Cerebellar nuclear complex (tissue), 1 donor: ENCODE data around the gene NR5A2.

Source experiments
- DNase-seq, 2 experiments: peaks; one replicate each; lab custom pipeline; 2025; lab: John Stamatoyannopoulos, UW

Gene NR5A2

GRCh38 chr1:200027264-200027823, at the start of gene NR5A2:
NR5A2 (plus strand) TSS chr1:200027710; CDS start chr1:200027848, 138 bp downstream.
- no peak for DNase-seq

- DNase-seq: no peak
These were observed 49.0 kb upstream of the NR5A2 start for GRCh38 chr1:199978408-199978940.

DNA sequence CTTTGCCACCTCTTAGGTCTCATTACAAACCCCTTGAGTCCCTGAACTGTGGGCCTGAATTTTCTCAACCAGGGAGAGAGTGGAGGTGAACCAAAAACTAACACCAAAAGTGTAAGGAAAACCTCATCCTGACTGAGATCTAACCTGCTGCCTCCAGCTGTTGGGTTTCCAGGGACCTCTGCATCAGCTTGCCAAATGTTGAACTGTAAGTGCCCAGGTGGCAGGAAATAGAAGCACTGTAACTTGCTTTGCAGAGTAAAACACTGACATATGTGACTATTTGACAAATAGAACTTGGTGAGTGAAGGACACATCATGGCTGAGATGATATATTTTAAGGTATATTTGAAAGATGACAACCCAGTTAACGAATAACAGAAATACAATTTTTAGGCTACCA, 48.4 kb upstream of the NR5A2 start:
- DNase-seq: no peak

DNA sequence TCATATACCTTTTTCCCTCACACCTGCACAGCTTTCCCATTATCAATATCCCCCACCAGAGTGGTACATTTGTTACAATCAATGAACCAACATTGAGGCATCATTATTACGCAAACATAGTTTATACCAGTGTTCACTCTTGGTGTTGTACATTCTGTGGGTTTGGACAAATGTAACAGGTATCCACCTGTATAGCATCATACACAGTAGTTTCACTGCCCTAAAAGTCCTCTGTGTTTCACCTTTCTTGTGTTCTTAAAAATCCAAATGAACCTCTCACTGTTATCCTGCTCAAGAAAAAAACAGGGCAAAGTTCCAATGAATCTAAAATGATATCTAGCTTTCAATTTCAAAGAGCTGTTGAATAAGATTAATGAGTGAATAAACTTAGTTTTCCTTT, 45.9 kb upstream of the NR5A2 start:
- DNase-seq: no peak

DNA sequence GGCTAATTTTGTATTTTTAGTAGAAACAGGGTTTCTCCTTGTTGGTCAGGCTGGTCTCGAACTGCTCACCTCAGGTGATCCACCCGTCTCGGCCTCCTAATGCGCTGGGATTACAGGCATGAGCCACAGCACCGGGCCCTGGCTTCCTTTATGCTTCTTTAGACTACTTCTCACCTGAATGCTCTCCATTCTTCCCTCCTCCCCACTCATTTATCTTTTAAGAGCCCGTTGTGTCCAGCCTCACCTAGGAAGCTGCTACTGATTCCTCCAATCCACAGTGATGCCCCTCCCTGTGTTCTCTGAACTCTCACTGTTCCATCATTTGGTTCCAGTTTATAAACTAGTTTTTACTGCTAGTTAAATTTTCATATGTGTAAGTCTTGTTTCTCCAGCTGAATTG, 44.9 kb upstream of the NR5A2 start:
- no peak for DNase-seq

DNA sequence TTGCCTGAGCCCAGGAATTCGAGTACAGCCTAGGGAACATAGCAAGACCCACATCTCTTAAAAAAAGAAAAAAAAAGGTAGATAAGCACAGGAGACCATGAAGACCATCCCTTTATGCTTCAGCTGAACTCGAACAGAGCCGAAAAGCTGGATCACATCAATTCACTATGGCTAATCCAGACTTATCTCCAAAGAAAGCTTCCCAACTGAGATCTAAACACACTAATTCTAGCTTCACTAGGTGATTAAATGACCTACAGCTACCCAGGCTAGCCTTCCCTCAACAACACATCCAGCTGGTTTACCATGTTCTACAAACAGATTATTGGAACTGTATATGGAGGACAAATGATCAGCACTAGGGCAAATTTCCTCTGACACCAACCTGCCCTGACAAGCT, 44.0 kb upstream of the NR5A2 start:
- DNase-seq: no peak

DNA sequence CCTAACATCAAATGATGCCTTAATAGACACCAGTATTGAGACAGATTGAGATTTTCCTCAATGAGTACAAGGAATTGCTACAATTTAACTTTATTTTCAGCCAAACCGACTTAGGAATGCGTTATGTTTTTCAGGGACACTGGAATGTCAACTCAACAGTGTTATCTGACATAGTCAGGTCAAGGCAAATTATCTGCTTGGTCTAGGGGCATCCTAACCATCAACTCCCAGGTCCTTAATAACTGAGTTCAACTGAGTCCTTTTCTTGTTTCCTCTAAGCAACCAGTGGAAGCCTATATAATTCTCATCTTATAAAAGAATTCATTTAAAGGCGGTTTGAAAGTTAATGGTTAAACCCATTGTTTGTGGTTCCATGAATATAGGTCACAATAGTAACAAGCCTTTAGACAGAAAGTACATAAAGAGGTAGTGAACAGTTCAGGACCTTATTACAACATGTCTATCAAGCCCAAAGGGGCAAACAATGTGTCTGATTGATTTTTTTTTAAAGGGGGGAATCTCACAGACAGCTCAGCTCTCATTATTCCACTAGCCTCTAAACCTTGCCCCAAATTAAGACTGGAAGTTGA, 32.3 kb upstream of the NR5A2 start:
- DNase-seq: no peak

DNA sequence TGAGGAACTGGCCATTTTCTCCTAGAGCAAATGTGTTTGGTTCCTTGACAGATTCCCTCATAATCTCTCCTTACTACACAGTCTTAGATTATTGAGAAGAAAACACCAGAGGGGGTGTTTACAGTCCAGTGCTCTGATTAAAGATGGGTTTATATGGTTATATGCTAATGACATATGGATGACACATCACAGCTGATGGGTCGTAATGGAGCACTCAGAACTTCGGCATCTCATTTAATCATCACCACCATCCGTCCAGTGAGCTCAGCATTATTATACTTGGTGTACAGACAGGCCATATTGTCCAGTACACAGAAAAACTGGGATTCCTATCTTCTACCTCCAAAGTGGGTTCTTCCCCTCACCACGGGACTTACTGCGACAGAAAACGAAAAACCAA, 22.3 kb upstream of the NR5A2 start:
- DNase-seq: no peak

DNA sequence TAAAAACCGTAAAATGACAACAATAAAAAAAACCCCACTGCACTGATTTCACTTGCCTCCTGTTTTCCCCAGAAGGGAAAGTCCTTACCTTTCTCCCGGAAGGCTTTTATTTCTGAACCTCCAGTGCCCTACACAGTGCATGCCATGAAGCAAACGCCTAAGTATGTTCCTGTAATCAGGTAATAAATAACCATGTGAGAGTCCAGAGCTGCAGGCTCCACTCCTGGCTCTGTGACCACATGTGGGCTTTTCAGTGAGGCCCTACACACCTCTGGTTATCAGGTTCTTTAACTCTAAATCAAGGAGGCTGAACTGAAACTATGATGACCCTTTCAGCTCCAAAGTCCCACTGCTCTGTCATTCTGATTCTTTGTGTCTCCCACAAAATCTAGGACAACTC, 20.8 kb upstream of the NR5A2 start:
- DNase-seq: no peak

GRCh38 chr1:200015811-200016210, 11.7 kb upstream of the NR5A2 start:
- no peak for DNase-seq

DNA sequence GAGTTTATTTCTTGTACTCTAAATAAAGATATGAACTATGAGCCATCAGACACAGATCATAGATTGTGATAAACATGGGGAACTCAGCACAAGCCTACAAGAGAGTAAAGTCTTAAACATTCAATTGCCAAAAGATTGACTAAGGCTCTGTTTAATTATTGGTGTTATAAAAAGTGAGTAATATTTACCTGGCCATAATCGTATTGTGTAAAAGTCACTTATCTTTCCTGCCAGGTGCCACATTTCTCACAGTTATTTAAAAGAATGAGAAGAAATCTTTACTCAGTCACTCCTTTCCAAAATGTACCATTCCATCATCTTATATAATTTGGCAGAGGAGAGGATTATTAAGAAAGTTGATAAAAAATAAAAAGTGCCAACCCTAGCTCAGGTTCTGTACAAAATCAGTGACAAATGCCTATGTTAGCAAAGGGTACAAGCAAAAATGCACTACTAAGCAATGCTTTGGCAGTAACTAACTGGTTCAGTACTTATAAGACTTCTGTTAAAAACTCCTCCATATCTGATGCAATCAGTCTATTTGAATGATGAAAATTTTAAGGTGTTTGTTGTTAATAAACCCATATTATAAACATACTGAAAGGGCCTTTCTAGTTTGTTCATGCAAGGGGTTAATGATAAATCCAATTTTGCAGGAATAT, 5.8 kb upstream of the NR5A2 start:
- DNase-seq: no peak

- DNase-seq: no peak
These were observed 5.2 kb upstream of the NR5A2 start for GRCh38 chr1:200022239-200022804.

DNA sequence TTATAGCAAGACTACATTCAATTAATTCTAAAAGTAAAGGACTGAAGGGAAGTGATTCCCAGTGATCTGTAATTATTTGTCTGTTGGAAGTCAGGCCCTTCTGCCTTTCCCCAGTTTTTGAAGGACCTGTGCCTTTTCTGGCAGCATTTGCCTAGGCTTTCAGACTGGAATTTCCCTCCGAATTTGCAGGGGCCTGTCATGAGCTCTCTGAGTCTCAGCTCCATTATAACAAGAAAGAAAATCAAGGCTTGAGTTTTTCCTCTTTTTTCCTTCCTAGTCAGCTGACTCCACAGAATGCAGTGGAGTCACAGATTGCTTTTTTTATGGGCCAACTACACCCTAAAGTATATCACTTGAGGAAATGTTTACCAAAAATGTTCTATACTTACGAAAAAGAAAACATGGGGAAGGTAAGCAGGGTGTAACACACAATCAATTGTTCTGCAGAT, 1.1 kb downstream of the NR5A2 start:
- DNase-seq: no peak

DNA sequence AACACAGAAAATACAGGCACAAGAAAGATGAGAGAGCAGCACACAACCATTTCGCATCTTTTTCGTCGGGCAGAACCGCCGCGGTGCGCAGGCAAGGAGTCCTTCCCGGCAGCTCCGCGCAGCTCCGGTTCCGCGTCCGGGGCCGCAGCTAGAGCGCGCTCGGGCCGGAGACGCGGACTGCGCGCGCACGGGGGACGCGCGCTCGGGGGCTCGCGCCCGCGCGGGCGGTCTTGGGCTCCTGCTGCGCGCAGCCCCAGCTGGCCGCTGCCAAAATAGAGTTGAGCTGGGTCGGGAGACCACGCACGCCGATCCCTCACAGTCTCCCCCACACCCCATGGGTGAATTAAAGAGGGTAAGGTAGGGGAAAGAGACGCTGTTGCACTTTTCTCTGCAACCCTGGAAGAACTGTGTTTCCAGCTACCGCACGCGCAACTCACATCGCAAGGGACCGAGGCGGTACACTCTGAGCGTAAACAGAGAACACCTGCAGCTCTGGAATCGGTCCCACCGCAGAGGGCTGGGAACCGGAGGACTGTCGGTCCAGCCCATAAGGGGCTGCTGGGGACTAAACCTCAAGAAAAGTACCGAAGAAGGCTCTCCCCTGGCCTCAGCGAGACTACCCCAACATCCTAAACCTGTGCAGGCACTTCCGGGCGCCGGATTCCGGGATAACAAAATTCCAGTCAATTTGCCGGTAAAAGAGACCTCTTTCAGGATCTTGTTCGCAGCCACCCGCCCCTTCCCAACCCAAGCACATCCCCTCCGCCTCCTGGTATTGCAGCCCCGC, 1.7 kb downstream of the NR5A2 start:
- no peak for DNase-seq

GRCh38 chr1:200029822-200030152, 2.3 kb downstream of the NR5A2 start:
- no peak for DNase-seq

GRCh38 chr1:200030791-200031190, 3.3 kb downstream of the NR5A2 start:
- DNase-seq: no peak

DNA sequence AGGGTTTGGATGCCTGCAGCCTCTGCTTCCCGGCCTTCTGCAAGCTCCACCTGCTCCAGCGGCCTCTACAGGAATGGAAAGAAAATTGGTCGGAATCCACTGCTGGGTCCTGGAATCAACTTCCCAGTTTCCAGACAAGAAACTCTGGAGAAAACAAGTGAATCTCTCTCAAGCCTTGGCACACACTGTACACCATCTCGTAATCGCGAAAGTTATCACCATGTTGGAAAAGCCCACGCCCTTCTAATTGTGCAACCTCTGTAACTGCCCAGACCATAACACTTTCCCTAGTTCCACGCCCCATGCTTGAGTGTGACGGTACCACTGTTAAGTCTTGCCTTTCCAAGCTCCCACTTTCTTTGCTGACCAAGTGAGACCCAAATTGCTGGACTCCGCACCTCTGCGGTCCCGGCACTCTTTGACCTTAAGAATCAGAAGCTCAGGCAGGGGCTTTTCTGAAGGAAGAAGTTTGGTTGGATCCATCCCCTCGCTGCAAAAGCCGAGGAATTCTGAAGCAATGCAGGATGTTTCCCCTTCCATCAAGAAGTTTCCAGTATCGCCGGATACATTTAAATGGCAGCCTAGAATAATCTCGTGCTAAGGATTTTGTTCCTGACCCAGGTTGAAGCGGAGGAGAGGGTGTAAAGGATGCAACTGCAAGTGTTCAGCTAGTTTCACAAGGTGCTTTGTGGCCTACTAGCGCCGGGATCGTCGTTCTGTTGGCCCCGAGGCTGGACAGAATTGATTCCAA, 6.2 kb downstream of the NR5A2 start:
- no peak for DNase-seq

DNA sequence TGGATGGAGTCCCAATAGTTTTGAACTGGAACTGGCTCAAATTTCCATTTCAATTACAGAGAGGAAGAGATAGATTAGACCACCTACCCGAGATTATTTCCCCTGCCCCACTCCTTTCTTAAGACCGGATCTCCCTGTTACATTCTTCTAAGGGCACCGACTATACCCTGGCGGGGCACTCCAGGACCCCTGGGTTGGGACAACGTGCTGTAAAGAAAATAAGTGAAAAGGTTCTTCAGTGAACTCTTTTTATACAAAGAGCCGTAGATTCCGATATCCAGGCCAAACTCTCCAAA, 6.7 kb downstream of the NR5A2 start:
- no peak for DNase-seq

DNA sequence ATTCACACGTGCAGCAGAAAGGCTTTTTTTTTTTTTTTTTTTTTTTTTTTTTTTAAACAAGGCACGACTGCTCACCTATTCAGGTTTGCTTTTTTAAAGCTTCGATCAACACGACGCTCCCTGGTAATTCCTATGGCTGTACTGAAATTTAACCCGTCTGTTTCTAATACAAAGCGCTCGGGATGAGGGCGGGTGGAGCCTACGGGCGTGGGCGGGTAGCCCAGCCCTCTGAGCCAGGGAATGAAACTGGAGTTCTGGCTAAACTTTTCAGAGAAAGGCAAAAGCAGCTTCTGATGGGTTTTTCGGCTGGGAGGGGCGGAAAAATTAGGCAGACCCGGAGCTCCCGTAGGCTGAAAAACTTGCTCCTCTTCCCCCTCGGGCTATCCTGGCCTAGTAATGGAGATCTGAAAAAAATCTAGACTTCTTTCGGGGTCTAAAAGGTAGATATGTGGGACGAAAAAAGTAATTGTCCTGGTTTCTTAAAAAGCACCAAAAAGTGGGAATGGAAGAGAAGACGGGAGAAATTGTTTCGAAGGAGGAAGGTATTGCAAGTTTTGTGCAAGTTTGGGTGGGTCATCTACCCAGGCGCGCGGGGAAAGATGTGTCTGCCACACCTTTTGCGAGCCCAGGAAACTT, 7.4 kb downstream of the NR5A2 start:
- no peak for DNase-seq

DNA sequence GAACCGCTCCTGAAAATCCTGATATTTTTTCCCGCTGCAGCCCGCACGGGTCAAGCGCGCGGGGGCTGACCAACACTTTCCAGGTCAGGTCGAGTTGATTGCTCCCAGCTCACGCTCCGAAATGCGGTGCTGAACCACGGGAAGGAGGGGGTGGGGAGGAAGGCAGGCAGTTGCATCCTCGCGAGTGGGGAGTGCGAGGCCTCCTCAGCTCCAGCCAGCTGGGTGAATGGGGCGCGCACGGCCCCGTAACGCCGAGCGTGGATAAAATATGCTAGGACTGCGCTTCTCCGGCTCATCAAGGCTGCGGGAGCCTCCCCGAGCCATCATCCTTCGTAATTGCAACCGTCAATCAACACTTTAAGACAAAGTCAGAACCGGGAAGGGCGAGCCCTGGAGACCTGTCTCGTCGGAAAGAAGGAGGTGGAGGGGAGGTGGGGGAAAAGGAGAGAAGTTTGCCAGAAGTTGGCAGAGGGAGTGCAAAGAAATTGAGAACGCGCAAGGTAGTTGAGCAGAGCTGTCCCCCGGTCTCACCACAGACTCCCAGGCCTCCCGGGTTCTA, 8.0 kb downstream of the NR5A2 start:
- no peak for DNase-seq

DNA sequence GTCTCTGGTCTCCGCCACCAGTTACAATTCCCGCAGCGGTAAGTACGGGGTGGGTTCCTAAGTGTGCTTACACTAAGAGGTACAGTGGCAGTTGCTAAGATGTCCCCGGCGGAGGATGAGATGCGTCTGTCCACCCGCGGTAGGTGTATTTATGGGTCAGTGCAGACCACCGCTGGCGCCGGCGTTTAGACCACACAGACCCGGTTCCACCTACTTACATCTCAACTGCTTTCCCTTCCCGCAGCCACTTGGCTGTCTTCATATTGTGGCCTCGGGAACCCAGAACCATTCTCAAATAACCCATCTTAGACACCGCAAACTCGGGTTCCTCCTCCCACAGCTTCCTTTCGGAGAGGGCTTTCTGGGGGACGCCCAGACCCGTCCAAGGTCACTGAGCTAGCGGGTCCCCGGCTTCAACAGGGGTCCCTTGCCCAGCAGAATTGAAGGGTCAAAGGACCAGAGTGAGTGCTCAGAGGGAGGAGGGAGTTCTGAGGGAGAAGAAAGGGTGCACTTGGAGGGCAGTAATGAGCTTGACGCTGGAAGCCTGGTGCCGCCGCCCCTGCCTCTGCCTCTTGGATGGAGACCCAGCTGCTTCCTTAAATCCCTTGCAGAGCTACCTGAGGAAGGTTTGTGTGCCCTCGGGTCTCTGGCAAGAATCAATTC, 8.6 kb downstream of the NR5A2 start:
- no peak for DNase-seq
